HG03469 (cell line): ENCODE results near the gene WARS2.

Experiments used
- ATAC-seq: cut with Tn5 transposase; IDR thresholded peaks from one replicate; pipeline ENCODE4 v1.9.1; 2021; ENCODE audit warnings: mild to moderate bottlenecking, moderate library complexity, moderate number of reproducible peaks; ENCODE audit not compliant: unreplicated experiment

Gene WARS2

DNA sequence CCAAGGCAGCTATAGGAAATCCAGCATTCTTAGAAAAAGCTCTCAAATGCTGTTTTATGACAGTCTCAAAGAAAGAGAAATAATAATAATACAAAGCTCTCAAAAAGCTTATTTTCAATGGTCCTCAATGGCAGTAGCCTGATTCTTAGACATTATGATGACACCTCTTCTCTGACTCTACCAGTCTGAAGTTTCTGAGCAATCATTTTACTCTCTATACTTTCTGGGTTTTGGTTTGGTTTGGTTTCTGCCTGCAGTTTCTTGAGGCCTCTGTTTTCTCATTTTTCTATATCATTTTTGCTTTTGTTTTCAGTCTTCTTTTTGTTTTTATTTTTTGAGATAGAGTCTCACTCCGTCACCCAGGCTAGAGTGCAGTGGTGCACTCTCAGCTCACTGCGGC lies 102.1 kb downstream of the WARS2 start:
- ATAC-seq = no peak

DNA sequence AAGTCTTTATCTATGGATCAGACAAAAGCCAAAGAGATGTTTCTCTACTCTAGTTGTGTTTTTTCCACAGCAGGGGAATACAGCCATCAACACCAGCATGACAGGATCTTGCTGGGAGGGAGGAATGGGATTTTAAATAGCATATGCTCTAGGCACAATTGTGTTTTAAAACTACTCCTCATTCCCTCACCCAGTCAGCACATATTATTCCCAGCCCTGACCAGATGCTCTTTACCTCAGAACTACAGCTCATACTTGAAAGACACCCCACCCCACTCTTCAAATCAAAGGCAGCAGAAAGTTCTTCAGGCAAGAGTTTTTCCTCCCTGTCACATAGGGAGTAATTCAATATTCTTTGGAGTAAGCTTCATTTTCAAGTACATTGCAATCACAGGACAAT lies 106.1 kb downstream of the WARS2 start:
- no peak for ATAC-seq

- no peak for ATAC-seq
These were observed 107.5 kb downstream of the WARS2 start for GRCh38 chr1:119032986-119033385.

DNA sequence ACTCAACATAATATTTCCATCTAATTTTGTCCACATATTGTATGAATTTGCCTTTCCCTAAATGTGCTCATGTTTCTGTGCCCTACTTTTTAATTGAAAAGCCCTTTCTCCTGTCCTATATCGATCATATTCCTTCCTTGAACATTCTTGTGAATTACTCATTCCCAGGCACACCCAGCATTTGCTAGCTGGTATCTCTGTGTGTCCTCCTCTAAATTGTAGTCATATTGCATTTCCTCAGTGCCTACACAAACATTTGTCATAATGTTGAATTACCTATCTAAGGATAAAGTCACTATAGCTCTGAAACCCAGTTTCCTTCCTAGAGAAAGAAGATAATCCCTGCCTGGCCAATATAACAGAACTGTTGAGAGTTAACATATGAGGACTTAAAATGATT lies 112.7 kb downstream of the WARS2 start:
- no peak for ATAC-seq

- ATAC-seq = no peak
These were observed 113.5 kb downstream of the WARS2 start for GRCh38 chr1:119026956-119027355.

GRCh38 chr1:119015547-119015946 lies 124.9 kb downstream of the WARS2 start:
- no peak for ATAC-seq

DNA sequence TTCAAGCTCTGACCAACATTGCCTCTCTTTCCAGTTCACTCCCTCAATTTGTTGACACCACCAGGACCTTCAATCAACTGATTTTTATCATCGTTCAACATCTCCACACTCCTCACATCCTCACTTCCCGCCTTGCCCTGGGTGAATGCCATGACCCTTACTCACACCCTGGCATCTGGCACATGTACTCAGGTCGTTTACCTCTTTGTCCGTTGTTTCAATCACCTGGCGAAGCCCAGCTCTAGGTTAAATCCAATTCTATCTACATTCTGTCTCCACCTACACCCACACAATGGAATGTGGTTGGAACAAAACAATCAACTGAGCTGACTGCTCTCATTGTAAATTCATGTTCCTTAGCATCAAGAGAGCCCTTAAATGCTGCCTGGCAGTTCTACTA lies 128.1 kb downstream of the WARS2 start:
- ATAC-seq = no peak

DNA sequence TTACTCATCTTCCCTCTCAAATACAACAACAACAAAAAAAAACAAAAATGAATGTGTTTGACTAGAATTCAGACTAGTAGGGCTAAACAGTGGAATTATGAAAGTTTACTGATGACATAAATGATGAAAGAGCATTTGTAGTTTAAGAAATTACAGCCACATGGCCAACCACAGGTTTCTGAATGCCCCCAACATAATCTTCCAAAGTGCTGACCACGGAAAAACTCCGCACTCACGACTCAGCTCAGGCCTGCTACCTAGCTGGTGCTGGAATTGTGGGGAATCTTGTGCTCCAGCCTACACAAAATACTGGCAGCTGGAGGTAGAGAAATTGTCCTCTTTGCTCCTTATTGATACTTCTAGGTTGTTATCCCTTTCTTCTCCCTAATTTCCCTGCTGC lies 128.7 kb downstream of the WARS2 start:
- no peak for ATAC-seq

GRCh38 chr1:119011116-119011515 lies 129.3 kb downstream of the WARS2 start:
- ATAC-seq = no peak

GRCh38 chr1:119010201-119010600 lies 130.3 kb downstream of the WARS2 start:
- ATAC-seq = no peak

GRCh38 chr1:119009312-119009655 lies 131.2 kb downstream of the WARS2 start:
- ATAC-seq = no peak

GRCh38 chr1:119008483-119009311 lies 131.8 kb downstream of the WARS2 start:
- no peak for ATAC-seq

DNA sequence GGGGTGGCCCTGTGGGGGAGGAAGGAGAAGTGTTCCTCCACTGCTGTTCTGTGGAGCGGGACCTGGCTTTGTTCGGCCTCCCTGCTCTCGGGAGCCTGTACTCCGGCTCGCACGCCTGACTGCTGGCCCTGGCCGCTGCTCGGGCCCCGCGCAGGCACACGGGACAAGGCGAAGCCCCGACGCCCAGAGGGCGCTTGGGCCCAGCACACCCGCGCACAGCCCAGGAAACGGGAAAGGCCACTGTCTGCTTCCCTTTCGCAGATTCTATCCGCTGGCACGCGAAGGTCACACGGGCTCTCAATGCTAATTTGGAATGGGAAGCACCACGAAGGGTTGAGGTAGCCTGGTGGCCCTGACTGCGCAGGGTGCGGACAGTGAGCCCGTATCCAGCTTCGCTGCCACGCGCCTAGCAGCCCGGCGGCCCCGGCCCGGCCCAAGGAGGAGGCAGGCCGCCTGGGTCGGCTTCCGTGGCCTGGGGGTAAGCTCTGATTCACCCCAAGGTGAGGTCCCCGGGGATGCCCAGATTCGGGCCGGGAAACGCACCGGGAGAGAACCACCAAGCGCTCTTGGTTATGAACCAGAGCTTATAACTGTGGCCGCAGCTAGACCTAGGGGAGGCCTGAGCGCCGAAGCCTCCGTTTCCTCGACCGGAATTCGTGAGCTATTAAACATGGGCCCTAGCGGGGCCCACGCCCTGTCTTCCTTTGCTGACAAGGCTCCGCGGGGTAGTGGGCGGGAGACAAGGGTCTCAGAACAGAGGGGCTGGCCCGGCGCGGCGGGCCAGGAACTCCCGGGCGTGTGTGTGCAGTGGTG lies 132.6 kb downstream of the WARS2 start:
- no peak for ATAC-seq

DNA sequence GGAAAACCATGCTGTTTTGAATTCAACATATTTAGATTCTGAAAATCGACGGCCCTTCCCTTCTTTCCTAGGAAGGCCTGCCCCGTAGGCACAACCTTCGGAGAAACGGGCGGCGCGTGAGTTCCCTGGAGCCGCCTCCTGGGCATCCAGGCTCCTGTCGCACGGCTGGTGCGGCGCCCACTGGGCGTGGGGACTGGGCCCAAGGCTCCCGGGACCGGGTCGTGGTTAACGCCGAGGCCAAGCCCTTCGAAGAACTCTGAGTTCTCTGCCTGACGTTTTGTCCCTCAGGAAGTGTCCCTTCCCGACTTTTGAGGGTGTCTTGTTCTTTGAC lies 133.1 kb downstream of the WARS2 start:
- ATAC-seq = no peak

DNA sequence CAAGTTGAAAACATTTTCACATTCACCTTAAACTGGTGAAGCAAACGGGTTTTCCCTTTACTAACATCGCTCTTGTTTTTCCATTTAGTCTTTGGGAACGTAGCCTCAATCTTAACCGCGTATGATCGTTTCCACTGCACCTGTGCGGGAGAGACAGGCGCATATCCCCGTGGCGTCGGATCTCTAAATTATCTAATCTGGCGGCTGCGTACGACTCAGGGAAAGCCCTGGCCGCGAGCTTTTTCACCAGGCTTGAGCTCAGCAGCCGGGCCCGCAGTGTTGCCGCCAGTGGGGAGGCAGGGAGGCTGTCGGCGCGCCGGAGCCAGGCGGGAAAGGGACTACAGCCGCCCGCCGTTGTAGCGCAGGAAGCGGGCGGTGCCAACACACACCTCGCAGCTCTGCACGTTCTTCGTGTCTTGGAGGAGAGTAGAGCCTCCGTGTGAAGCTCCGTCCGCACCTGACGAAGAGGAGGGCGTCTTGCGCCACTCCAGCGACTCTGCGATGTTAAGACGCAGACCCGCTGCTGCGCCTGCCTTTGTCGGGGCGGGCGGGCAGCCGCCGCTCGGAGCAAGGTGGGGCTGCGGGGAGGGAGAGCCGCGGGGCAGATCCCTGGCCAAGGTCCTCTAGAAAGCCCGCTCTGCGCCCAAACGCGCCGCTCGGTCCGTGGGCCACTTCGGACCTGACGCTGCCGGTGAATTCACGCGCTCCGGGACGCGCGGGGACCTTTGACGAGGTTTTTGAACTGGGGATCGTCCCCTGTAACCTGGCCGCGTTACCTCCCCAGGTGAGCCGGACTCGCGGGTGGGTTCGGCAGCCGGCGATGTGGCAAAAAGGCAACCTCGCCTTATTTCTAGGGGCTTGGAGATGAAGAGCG lies 133.8 kb downstream of the WARS2 start:
- no peak for ATAC-seq

- ATAC-seq = no peak
These were observed 134.6 kb downstream of the WARS2 start for GRCh38 chr1:119005724-119006405.

- no peak for ATAC-seq
These were observed 135.7 kb downstream of the WARS2 start for GRCh38 chr1:119004781-119005180.

GRCh38 chr1:119004129-119004527 lies 136.3 kb downstream of the WARS2 start:
- ATAC-seq = no peak

- ATAC-seq = no peak
These were observed 136.9 kb downstream of the WARS2 start for GRCh38 chr1:119003413-119004128.

DNA sequence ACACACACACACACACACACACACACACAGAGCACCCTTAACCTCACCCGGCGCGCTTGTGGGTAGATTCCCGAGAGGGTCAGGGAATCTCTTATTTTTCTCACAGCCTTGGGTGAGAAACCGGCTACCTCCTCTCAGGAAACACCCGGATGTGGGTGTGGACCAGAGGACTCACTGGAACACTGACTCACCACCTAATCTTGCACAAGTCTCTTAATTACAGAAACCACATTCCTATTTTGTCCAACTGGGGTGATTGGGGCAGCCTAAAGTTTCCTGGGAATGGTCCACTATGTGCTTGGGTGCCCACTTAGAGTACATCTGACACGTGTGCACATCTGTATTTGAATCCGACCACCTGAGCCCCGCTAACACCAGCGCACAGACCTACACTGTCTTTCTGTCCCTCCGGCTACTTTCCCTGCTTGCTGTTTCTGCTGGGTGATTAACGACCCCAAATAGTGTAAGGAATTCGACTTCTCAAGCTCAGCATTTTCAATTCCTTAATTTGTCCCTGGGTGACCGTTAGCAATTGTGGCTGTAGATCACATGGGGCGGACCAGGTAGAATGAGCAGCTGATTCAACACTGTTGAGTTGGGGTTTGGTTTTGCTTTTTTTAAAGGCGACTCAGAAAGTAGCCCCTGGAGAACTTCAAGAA lies 138.3 kb downstream of the WARS2 start:
- no peak for ATAC-seq
